Activated naive CD4-positive, alpha-beta T cell treated with anti-CD3 and anti-CD28 coated beads for 36 hours (primary cell): ENCODE measurements around the gene PRCC. TPM values are rescaled to one million over a fixed set of nuclear protein-coding genes. Genes with fewer than 3 reads are reported as not detected.

Experiments used
- CTCF ChIA-PET: fragments of 350-600 bp; sonication (Branson Sonifier 250); formaldehyde crosslinking; loops from one replicate; lab custom pipeline; 2021; ENCODE audit warnings: antibody characterized with exemption; lab: Charles Lee
- DNase-seq: peaks from one replicate; pipeline ENCODE4 v3.0.0-alpha.2; 2020
- H3K27ac Mint-ChIP-seq: one replicate; pipeline ENCODE4 v1.8.0; 2021; ENCODE audit warnings: mild to moderate bottlenecking, mixed read lengths
- H3K27me3 Mint-ChIP-seq: one replicate; pipeline ENCODE4 v1.8.0; 2021; ENCODE audit warnings: low read depth, mixed read lengths
- H3K36me3 Mint-ChIP-seq: one replicate; pipeline ENCODE4 v1.8.0; 2021; ENCODE audit warnings: low read depth, mixed read lengths
- H3K4me1 Mint-ChIP-seq: one replicate; pipeline ENCODE4 v1.8.0; 2021; ENCODE audit warnings: low read depth, mixed read lengths
- H3K4me3 Mint-ChIP-seq: one replicate; pipeline ENCODE4 v1.8.0; 2021; ENCODE audit warnings: mild to moderate bottlenecking, moderate library complexity, mixed read lengths
- H3K9me3 Mint-ChIP-seq: one replicate; pipeline ENCODE4 v1.8.0; 2021; ENCODE audit warnings: mixed read lengths
- intact Hi-C: fragments of 100-400 bp; cut with micrococcal nuclease; formaldehyde crosslinking; loops from one replicate; pipeline ENCODE4 v1.15.1; 2023
- total RNA-seq, 2 experiments: library from RNA; stranded (reverse); gene quantifications; one replicate each; pipeline ENCODE4 v1.2.3, GENCODE V29; 2021

Gene PRCC
- total RNA-seq, 2 experiments from 2014 or later = 55.2 to 55.8 TPM

DNA sequence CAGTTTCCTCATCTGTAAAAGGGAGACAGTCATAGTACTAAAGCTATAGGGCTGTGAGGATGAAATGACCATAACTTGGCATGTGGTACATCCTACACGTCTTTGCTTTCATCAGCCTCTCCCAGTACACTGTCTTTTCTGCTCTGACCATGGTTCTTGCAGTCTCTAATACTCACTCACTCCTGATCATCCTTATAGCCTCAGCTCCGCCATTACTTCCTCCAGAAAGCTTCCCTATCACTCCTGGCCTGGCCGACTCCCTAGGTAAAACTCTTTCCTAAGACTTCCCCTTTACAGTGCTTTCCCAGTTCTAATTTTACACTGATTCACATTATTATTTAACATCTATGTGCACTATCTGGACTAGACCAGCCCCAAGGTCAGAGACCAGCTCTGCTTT, 21.5 kb upstream of the PRCC start:
- no peak for DNase-seq
- CTCF ChIA-PET = interaction anchor here (1.0 to 1.9 kb wide), 3 partner anchors 20 to 57 kb away, joined by 3 to 4 read pairs (median 3); no protein-coding TSS in a partner anchor
- Mint-ChIP-seq H3K36me3 (peaks cover 64% of the 10 kb centered on the region), H3K27me3 (no peaks in the 10 kb centered on the region), H3K4me3 (no peak overlapping the region), H3K27ac (peak overlapping the region; percentile 89), H3K9me3 (no peaks in the 10 kb centered on the region), H3K4me1 (peaks cover 50% of the 10 kb centered on the region)
- intact Hi-C loops = loop anchor here (10.0 kb wide), 1 partner anchor 241 kb away; the partner anchor contains the start of gene MEF2D

DNA sequence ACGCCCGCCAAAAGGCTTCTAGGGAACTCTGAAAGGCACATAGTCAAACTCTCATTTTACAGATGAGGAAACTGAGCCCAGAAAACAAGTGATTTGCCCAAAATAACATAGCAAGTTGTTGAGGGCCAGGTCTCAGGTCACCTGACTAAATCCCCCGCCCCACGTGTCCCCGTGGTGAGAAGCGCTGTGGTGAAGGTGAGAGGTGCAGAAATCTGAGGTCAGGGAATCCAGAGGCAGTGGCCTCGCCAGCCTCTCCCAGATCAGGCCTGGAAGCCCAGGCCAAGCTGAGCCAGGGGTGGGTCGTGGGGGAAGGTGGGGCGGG, 21.0 kb upstream of the PRCC start:
- H3K4me1 Mint-ChIP-seq = peaks cover 48% of the 10 kb centered on the region
- H3K27ac Mint-ChIP-seq = peak overlapping the region; percentile 89
- H3K4me3 Mint-ChIP-seq = peak overlapping the region; percentile 99
- H3K36me3 Mint-ChIP-seq = peaks cover 62% of the 10 kb centered on the region
- intact Hi-C loops = loop anchor here (10.0 kb wide), 1 partner anchor 242 kb away; the partner anchor contains the start of gene MEF2D
- H3K27me3 Mint-ChIP-seq = no peaks in the 10 kb centered on the region
- H3K9me3 Mint-ChIP-seq = no peaks in the 10 kb centered on the region
- no peak for DNase-seq
- CTCF ChIA-PET = interaction anchor here (1.0 to 1.9 kb wide), 2 partner anchors 22 to 58 kb away, joined by 3 to 4 read pairs; no protein-coding TSS in a partner anchor

DNA sequence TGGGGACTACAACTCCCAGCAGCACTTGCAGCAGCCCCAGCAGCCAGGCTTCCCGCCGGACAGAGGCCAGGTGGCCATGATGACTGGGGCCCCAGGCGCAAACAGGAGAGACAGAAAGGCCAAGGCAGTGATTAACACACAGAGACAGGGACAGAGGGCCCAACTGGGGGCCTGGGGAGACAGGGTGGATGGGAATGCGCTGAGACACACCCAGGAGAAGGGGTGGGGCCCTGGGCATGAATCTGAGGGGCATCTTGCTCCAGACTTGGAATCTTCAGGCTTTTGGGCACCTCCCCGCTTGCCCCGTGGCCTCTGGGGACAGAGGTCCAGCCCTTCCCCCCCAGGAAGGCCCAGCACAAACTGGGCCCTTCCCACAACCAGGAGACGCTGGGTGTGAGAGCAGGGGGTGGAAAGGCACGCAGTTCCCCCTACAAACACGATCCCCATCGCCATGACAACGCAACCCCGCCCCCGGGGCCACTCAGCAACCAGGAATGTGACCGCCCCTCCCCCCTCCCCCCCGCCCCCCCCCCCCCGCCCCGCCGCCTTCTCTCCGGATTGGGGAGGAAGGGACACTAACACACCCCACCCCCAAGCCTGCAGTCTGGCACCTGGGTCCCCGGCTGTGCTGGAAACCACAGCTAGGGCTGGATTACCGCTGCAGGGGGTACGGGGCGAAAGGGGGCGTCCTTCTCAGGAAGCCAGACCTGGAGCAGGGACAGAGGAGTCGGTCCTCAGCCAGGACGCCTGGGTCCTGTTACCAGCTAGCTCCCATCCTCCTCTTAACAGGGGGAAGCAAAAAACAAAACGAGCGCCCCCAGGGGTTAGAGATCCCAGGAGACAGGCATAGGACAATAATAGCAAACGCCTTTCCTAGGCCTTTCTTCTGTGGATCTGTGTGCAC, 20.4 kb upstream of the PRCC start:
- peak overlapping the region; percentile 99 for H3K4me3 Mint-ChIP-seq
- peak overlapping the region; percentile 97 for H3K27ac Mint-ChIP-seq
- intact Hi-C loops = loop anchor here (10.0 kb wide), 1 partner anchor 242 kb away; the partner anchor contains the start of gene MEF2D
- no peaks in the 10 kb centered on the region for H3K27me3 Mint-ChIP-seq
- H3K36me3 Mint-ChIP-seq = peaks cover 56% of the 10 kb centered on the region
- peaks cover 42% of the 10 kb centered on the region for H3K4me1 Mint-ChIP-seq
- peak; percentile 69 for DNase-seq
- CTCF ChIA-PET = interaction anchor here (0.9 to 1.9 kb wide), 5 partner anchors 10 to 58 kb away, joined by 3 to 9 read pairs (median 3); no protein-coding TSS in a partner anchor
- no peaks in the 10 kb centered on the region for H3K9me3 Mint-ChIP-seq

DNA sequence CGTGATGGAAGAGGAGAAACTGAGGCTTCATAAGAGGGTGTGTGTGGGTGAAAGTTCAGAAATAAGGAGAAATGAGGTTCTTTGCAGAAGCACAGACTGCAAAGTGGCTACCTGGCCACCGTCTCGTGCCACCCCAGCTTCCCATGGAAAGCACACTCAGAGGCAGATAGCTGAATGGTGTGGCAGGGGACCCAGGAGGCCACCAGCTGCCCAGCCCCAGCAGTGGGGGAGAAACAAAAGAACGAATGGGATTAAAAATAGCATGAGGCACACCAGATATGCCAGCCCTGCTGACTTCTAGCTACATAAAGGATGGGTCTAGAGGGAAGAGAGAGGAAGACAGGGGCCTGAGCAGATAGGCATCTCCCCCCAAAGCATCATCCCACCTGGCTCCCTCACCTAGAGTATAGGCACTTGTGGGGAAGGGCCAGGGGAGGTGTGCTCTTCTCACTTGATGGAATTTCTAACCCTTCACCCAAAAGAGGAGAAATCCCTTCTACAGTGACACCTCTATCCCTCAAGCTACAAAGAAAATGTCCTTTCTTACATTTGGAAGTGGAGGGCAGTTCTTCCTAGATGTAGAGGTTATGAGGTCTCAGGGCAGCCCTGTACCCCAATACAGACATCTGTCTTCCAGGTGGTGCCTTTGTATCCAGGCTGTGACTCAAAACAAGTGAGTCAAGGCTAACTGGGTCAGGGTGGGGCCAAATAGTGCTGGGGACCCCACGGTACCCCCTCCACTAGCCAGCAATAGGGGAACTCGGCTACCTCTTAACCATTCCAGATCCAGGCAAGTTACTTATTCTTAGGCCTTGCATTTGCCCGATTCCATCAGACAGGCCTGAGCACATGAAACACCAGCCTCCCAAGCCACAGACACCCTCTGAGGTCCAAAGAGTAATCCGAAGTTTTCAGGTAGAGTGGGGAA, 19.3 kb upstream of the PRCC start:
- Mint-ChIP-seq H3K9me3 (no peaks in the 10 kb centered on the region), H3K36me3 (peaks cover 48% of the 10 kb centered on the region), H3K27me3 (no peaks in the 10 kb centered on the region), H3K4me1 (peaks cover 37% of the 10 kb centered on the region), H3K27ac (peak overlapping the region; percentile 97), H3K4me3 (peak overlapping the region; percentile 99)
- intact Hi-C loops = loop anchor here (10.0 kb wide), 1 partner anchor 243 kb away; the partner anchor contains the start of gene MEF2D
- CTCF ChIA-PET = interaction anchor here (0.9 to 1.9 kb wide), 4 partner anchors 8 to 58 kb away, joined by 3 to 9 read pairs (median 4); no protein-coding TSS in a partner anchor
- DNase-seq = no peak

DNA sequence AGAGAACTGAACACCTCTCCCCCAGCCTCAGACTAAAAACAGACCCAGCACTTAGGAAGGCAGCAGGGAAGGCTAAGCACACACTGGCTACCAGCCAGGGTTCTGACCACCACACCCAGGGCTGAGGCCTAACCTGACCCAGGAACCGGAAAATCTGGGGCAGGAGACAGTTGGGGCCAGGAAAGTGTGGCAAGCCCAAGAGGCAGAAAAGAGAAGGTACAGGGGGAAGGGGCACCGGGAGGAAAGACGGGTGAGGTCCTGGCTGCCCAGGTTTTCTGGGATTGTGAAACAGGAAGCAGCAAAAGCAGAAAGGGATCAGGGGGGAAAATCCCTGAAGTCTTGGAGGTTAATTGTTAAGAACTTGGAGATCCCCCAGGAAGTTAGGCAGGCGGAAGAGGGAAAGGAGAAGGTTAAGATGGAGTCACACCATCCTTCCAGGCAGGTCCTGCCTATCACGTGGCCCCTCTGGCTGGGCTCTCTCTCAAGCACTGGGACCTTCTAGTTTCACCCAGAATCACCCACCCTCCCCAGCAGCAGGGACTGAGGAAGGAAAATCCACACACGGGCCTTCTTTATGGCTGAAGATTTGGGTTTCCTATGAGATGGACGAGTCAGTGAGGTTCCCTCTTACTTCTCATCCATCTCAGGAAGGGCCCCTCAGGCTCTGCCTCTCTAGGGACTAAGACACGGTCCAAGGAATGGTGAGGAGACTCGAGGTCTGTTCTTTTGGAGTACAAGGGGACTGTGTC, 18.5 kb upstream of the PRCC start:
- Mint-ChIP-seq H3K9me3 (no peaks in the 10 kb centered on the region), H3K27me3 (no peaks in the 10 kb centered on the region), H3K4me3 (peak overlapping the region; percentile 99), H3K4me1 (peaks cover 39% of the 10 kb centered on the region), H3K27ac (peak overlapping the region; percentile 97), H3K36me3 (peaks cover 45% of the 10 kb centered on the region)
- peak; percentile 44 for DNase-seq
- intact Hi-C loops = loop anchor here (10.0 kb wide), 1 partner anchor 244 kb away; the partner anchor contains the start of gene MEF2D
- CTCF ChIA-PET = interaction anchor here (1.2 kb wide), 1 partner anchor 58 kb away, joined by 3 read pairs; no protein-coding TSS in a partner anchor

DNA sequence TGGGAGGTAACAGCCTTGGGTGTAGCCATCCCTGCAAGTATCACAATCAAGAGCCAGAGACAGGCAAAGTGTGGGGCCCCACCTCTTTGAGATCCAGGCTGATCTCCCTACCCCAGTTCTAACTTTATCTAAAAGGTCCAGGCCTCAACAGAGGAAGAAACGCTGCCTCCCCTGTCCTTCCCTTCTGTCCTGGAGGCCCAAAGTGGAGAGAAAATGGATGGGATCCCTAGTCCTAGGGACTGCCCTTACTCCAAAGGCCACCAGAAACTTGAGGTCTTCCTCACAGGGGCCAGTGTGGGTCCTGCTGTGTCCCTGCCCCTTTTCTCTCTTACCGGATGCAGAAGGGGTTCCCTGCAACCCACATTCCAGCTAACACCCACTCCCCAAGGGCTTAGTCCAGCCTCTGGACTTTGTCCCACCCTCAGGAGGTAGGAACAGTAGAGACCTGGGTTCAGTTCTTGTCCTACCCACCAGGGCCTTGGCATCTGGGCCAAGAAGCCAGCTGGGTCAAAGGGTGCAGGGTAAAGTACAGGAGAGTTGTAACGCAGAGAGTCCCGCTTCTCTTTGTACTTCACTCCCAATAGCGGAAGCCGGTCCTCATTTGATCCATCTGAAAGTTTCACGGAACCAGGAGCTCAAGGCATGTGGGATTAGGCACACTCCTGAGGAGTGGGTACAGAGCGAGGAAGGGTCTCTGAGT, 17.8 kb upstream of the PRCC start:
- peak overlapping the region; percentile 99 for H3K4me3 Mint-ChIP-seq
- DNase-seq = no peak
- no peaks in the 10 kb centered on the region for H3K27me3 Mint-ChIP-seq
- H3K4me1 Mint-ChIP-seq = peaks cover 39% of the 10 kb centered on the region
- H3K36me3 Mint-ChIP-seq = peaks cover 42% of the 10 kb centered on the region
- CTCF ChIA-PET = interaction anchor here (1.1 to 4.0 kb wide), 2 partner anchors 22 to 89 kb away, joined by 3 to 48 read pairs; partner anchors contain the start of genes ISG20L2 and METTL25B
- peak overlapping the region; percentile 97 for H3K27ac Mint-ChIP-seq
- intact Hi-C loops = loop anchor here (10.0 kb wide), 1 partner anchor 245 kb away; the partner anchor contains the start of gene MEF2D
- H3K9me3 Mint-ChIP-seq = no peaks in the 10 kb centered on the region

DNA sequence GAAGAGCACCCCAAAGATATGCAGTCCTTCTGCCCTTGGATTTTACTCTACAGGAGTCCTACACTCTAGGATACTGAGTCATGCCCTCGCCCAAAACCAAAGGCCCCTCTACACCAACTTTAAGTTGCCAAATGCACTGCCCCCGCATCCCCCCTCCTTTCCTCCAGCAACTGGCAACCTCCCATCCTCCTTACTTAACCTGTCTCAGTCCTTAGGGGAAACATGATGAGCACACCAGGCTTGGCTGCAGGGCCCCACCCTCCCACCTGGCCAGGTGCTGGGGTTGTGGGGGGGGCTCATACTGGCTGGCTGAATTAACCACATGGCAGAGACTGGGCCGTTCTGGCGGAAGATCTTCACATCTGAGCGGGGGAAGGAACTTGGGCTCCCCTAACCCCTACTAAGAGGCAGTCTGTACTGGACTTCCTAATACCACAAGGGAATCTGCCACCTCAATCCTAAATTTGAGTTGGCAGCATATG, 17.1 kb upstream of the PRCC start:
- peak overlapping the region; percentile 99 for H3K4me3 Mint-ChIP-seq
- DNase-seq = peak; percentile 62
- peak overlapping the region; percentile 97 for H3K27ac Mint-ChIP-seq
- no peaks in the 10 kb centered on the region for H3K9me3 Mint-ChIP-seq
- H3K4me1 Mint-ChIP-seq = peaks cover 42% of the 10 kb centered on the region
- intact Hi-C loops = no loop called here
- H3K36me3 Mint-ChIP-seq = peaks cover 38% of the 10 kb centered on the region
- no peaks in the 10 kb centered on the region for H3K27me3 Mint-ChIP-seq
- CTCF ChIA-PET = interaction anchor here (1.1 to 4.0 kb wide), 2 partner anchors 22 to 88 kb away, joined by 3 to 48 read pairs; partner anchors contain the start of genes ISG20L2 and METTL25B

DNA sequence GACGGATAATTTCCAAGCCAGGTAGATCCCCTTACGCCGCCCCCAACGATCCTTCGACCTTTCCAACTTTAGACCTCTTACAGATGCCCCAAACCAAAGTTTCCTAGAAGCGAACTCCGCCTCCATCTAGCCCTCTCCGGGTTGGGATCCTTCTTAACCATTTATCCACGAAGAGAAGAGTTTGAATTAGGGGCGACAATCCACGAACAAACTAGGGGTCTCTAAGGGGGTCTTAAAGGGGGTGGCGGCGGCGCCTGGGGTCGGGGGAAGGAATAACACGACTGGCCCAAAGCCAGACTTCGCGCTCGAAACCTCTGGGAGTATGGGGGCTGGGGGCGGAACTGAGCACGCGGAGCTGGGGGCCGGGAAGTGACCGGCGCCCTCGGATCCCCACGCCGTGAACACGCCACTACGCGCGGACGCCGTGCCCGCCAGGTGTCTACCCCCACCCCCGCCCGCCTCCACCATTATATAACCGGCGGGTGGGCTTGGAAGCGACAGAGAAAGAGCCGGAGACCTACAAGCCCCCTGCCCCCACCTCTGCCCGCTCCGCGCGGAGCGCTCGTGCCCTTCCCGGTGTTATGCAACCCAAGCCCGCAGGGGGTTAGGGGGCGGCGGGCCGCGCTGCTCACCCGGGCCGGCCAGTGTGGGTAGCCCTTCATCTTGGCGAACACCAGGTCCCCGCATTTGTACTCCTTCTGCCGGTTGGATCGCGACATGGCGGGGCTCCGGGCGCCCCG, 16.5 kb upstream of the PRCC start:
- Mint-ChIP-seq H3K9me3 (no peaks in the 10 kb centered on the region), H3K27ac (peak overlapping the region; percentile 97), H3K4me3 (peak overlapping the region; percentile 99), H3K27me3 (no peaks in the 10 kb centered on the region), H3K36me3 (peaks cover 31% of the 10 kb centered on the region), H3K4me1 (peaks cover 37% of the 10 kb centered on the region)
- CTCF ChIA-PET = interaction anchor here (4.0 kb wide), 1 partner anchor 23 kb away, joined by 48 read pairs; the partner anchor contains the start of genes ISG20L2 and METTL25B
- peak; percentile 49 for DNase-seq
- intact Hi-C loops = loop anchor here (1.0 kb wide), 4 partner anchors 10 to 65 kb away; partner anchors contain the start of genes ISG20L2, METTL25B, MRPL24 and PRCC

DNA sequence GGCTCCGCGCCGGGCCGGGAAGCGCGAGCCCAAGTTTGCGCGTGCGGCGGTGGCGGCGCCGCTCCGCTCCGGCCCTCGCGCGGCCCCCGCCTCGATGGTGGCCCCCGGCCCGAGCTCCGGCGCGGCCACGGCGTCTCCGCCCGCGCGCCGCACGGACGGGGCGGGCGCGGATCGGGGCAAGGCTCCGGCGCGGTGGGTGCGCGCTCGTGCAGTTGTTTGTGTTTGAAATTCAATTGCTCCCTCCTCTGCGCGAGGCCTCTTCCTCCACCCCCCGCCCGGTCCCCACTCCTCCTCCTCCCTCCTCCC, 15.9 kb upstream of the PRCC start, which contains the start of gene HDGF:
Gene HDGF (minus strand): TSS at position 225 of the 306 bp plus-strand sequence. CDS start 246 bp downstream, outside the sequence.
- Mint-ChIP-seq H3K36me3 (peaks cover 29% of the 10 kb centered on the region), H3K27ac (peak within 1 kb of the TSS; percentile 97), H3K9me3 (no peaks in the 10 kb centered on the region), H3K4me3 (peak within 1 kb of the TSS; percentile 99), H3K4me1 (peaks cover 31% of the 10 kb centered on the region), H3K27me3 (no peaks in the 10 kb centered on the region)
- CTCF ChIA-PET = interaction anchor here (1.2 to 4.0 kb wide), 3 partner anchors 10 to 23 kb away, joined by 5 to 48 read pairs (median 6); partner anchors contain the start of genes ISG20L2, METTL25B and MRPL24
- intact Hi-C loops = loop anchor here (1.0 kb wide), 4 partner anchors 10 to 65 kb away; partner anchors contain the start of genes ISG20L2, METTL25B, MRPL24 and PRCC
- DNase-seq = no peak
